SU-DHL-6 (cell line): ENCODE results near the gene DES.

Experiments
- EZH2phosphoT487 ChIP-seq: fragments of 200-600 bp; sonication (generic), shearing (Covaris generic); conservative IDR thresholded peaks from 2 replicates; pipeline ENCODE4 v1.6.1; 2018; ENCODE audit warnings: mild to moderate bottlenecking, antibody characterized with exemption, low read length, moderate library complexity, mixed read lengths
- TF ChIP-seq, protein P1 (sequence below): fragments of 200-600 bp; sonication (generic); IDR thresholded peaks from one replicate; pipeline ENCODE4 v1.5.1; 2017; ENCODE audit warnings: antibody characterized with exemption, mild to moderate bottlenecking, low read length, moderate library complexity; ENCODE audit not compliant: insufficient read depth, poor library complexity, severe bottlenecking

DNA sequence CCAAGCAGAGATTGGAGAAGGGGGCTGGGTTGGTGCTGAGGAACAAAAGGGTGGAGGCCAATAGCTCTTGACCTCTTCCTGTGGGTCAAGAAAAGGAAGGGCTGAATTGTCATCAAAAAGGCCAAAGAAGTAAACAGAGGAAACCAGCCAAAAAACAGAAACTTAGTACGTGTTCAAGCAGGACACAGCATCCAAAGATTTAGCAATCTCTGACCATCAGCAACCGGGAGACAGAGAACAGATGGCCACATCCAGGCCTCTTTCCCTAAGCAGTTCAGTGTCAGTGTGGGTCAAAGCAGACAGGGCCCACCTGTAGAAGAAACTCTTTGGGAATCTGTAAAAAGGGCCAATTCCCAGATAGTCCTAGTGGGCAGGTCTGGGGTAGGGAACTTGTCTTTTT, 33.3 kb upstream of the DES start:
- TF ChIP-seq, protein P1, sequence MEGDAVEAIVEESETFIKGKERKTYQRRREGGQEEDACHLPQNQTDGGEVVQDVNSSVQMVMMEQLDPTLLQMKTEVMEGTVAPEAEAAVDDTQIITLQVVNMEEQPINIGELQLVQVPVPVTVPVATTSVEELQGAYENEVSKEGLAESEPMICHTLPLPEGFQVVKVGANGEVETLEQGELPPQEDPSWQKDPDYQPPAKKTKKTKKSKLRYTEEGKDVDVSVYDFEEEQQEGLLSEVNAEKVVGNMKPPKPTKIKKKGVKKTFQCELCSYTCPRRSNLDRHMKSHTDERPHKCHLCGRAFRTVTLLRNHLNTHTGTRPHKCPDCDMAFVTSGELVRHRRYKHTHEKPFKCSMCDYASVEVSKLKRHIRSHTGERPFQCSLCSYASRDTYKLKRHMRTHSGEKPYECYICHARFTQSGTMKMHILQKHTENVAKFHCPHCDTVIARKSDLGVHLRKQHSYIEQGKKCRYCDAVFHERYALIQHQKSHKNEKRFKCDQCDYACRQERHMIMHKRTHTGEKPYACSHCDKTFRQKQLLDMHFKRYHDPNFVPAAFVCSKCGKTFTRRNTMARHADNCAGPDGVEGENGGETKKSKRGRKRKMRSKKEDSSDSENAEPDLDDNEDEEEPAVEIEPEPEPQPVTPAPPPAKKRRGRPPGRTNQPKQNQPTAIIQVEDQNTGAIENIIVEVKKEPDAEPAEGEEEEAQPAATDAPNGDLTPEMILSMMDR, result no peak
- TF ChIP-seq EZH2phosphoT487, result no peak
